A549 (cell line): ENCODE measurements around the gene ALDH7A1.

Source experiments
- CHD2 ChIP-seq: fragments of 150-350 bp; IDR thresholded peaks from 2 replicates; pipeline ENCODE4 v1.6.1; 2014; ENCODE audit warnings: low read length; ENCODE audit not compliant: partially characterized antibody
- CTCF ChIP-seq: fragments of >200 bp; sonication (Bioruptor Twin); formaldehyde crosslinking; IDR thresholded peaks from 3 replicates; pipeline ENCODE4 v1.5.1; 2016
- HOXA7 ChIP-seq: fragments of 250-450 bp; sonication (Bioruptor Pico); IDR thresholded peaks from 2 replicates; pipeline ENCODE4 v1.5.0; 2020; ENCODE audit warnings: mild to moderate bottlenecking, moderate library complexity
- KDM1A ChIP-seq: fragments of 200-600 bp; sonication (generic); IDR thresholded peaks from 2 replicates; pipeline ENCODE4 v1.6.1; 2016; ENCODE audit warnings: low read depth, mild to moderate bottlenecking
- MYC ChIP-seq: IDR thresholded peaks from 2 replicates; pipeline ENCODE4 v1.6.1; 2012; ENCODE audit warnings: mild to moderate bottlenecking, inconsistent platforms, low read length, improper control_type of control experiment, borderline replicate concordance
- POLR2A ChIP-seq: IDR thresholded peaks from 2 replicates; pipeline ENCODE4 v1.6.1; 2012; ENCODE audit warnings: mild to moderate bottlenecking, low read length
- POLR2AphosphoS2 ChIP-seq: conservative IDR thresholded peaks from 2 replicates; pipeline ENCODE4 v1.6.1; 2012; ENCODE audit warnings: low read length, improper control_type of control experiment, inconsistent platforms
- RNF2 ChIP-seq: fragments of 200-600 bp; sonication (generic); IDR thresholded peaks from 2 replicates; pipeline ENCODE4 v1.6.1; 2016; ENCODE audit warnings: low read depth, mild to moderate bottlenecking, antibody characterized with exemption, moderate library complexity, borderline replicate concordance
- SMC3 ChIP-seq: fragments of >200 bp; sonication (Bioruptor Twin); formaldehyde crosslinking; IDR thresholded peaks from 3 replicates; pipeline ENCODE4 v1.6.1; 2018; ENCODE audit warnings: inconsistent platforms
- USF2 ChIP-seq: fragments of 450-650 bp; IDR thresholded peaks from 2 replicates; pipeline ENCODE4 v1.6.1; 2014; ENCODE audit warnings: antibody characterized with exemption
- ZFP36 ChIP-seq: fragments of 450-650 bp; IDR thresholded peaks from 2 replicates; pipeline ENCODE4 v1.6.1; 2014; ENCODE audit warnings: borderline replicate concordance; ENCODE audit not compliant: partially characterized antibody
- TF ChIP-seq, protein P1 (sequence below): fragments of 250-450 bp; sonication (Bioruptor Pico); IDR thresholded peaks from 2 replicates; pipeline ENCODE4 v1.5.0; 2021; ENCODE audit warnings: mild to moderate bottlenecking, moderate library complexity, borderline replicate concordance
- TF ChIP-seq, protein P2 (sequence below): IDR thresholded peaks from 2 replicates; pipeline ENCODE4 v1.6.1; 2012

DNA sequence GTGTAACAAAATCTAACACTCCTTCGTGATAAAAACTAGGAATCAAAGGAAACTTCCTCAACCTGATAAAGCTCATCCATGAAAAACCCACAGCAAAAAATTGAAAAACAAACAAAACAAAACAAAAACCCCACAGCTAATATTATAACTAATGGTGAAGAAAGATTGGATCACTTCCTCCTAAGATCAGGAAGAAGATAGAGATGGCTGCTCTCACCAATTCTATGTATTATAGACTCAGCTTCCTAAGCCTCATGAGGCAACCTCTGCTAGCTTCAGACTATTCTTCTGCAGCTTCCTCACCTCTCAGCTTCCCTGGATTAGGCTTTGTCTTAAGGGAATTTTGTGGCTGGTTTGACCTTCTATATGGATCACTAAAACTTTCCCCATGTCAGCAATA is 45.8 kb upstream of the ALDH7A1 start:
- TF ChIP-seq RNF2 (no peak), CHD2 (no peak), POLR2A (no peak), CTCF (no peak), SMC3 (no peak), MYC (no peak), KDM1A (no peak), POLR2AphosphoS2 (no peak), HOXA7 (CRISPR knock-in tag) (no peak), USF2 (no peak), ZFP36 (no peak)
- TF ChIP-seq, protein P1, sequence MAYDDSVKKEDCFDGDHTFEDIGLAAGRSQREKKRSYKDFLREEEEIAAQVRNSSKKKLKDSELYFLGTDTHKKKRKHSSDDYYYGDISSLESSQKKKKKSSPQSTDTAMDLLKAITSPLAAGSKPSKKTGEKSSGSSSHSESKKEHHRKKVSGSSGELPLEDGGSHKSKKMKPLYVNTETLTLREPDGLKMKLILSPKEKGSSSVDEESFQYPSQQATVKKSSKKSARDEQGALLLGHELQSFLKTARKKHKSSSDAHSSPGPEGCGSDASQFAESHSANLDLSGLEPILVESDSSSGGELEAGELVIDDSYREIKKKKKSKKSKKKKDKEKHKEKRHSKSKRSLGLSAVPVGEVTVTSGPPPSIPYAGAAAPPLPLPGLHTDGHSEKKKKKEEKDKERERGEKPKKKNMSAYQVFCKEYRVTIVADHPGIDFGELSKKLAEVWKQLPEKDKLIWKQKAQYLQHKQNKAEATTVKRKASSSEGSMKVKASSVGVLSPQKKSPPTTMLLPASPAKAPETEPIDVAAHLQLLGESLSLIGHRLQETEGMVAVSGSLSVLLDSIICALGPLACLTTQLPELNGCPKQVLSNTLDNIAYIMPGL (CRISPR knock-in tag) = no peak
- TF ChIP-seq, protein P2, sequence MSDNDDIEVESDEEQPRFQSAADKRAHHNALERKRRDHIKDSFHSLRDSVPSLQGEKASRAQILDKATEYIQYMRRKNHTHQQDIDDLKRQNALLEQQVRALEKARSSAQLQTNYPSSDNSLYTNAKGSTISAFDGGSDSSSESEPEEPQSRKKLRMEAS = no peak
